Psoas muscle (tissue), 8 donors: ENCODE results near the gene CEP126. TPM values are rescaled to one million over a fixed set of nuclear protein-coding genes. Genes with fewer than 3 reads are reported as not detected.

Experiments used
- ATAC-seq, 4 donors: fragments of 200-7000 bp; cut with Tn5 transposase; one replicate each; pipeline ENCODE4 v1.9.1; 2020; ENCODE audit warnings: moderate library complexity in 3 of 4, mild to moderate bottlenecking in 2 of 4
- DNase-seq, 2 donors: peaks; one replicate each; pipeline ENCODE4 v3.0.0-alpha.2; 2020
- H3K27ac ChIP-seq: fragments of 200-600 bp; one replicate; pipeline ENCODE4 v1.8.0; 2022
- H3K27me3 ChIP-seq, 3 donors: fragments of 200-600 bp in 1 of 3; one replicate each; pipeline versions ENCODE4 v1.6.1 to v1.8.0; 2013 to 2022; ENCODE audit warnings: low read length in 2 of 3, mild to moderate bottlenecking in 2 of 3, moderate library complexity in 1 of 3; ENCODE audit not compliant: insufficient read depth in 3 of 3
- H3K36me3 ChIP-seq, 2 donors: fragments of 200-600 bp in 1 of 2; one replicate each; pipeline versions ENCODE4 v1.6.1 to v1.8.0; 2013 to 2022; ENCODE audit warnings: low read depth in 1 of 2, mild to moderate bottlenecking in 1 of 2, moderate library complexity in 1 of 2; ENCODE audit not compliant: insufficient read depth in 1 of 2
- H3K4me1 ChIP-seq: fragments of 200-600 bp; one replicate; pipeline ENCODE4 v1.8.0; 2022
- H3K4me3 ChIP-seq: fragments of 200-600 bp; one replicate; pipeline ENCODE4 v1.8.0; 2022; ENCODE audit warnings: mild to moderate bottlenecking
- H3K9me3 ChIP-seq: fragments of 200-600 bp; one replicate; pipeline ENCODE4 v1.8.0; 2022
- CTCF ChIP-seq: fragments of 200-600 bp; IDR thresholded peaks from one replicate; pipeline ENCODE4 v1.8.0; 2022; ENCODE audit warnings: antibody characterized with exemption
- WGBS, 3 donors: extraction: QIAGEN DNeasy Blood & Tissue Kit; methylation state at CpG; one replicate each; pipeline versions ENCODE4 v1.1.6 to v1.1.7; 2013; 5-methylcytosine and 5-hydroxymethylcytosine counted together
- intact Hi-C, 2 donors: fragments of 100-400 bp; cut with DNase I; formaldehyde crosslinking; loops; one replicate each; pipeline versions ENCODE4 v1.11.0 to v1.14.2; 2022
- polyA plus RNA-seq, 3 donors: library from polyadenylated mRNA; stranded (reverse); fragments of 200-250 nt; gene quantifications; one replicate each; pipeline ENCODE4 v1.2.3, GENCODE V29; 2013
- total RNA-seq, 4 donors: library from RNA; stranded (reverse); fragmentation: NEBNext Ultra II Directional in 2 of 4; extraction: Animal tissue kit (Norgen Biotek cat#: 25700) in 2 of 4; gene quantifications; one replicate each; pipeline versions ENCODE4 v1.2.1 to v1.2.4, GENCODE V29; 2021 to 2023
- donor health status: healthy with polysubstance abuse.
- donor health status: DM: no; HTN: no; CAD: no; lungs with moderate emphysema.
- donor health status: Bipolar disorder and iron deficiency.
- donor health status: healthy.
- donor health status: DM: yes; HTN: yes; CAD: no.
- donor health status: DM: no; HTN: no; CAD: no.
- donor health status: DM: no; HTN: no; CAD: no.
- donor health status: DM: yes; HTN: yes; CAD: no.

Gene CEP126
- total and polyA plus RNA-seq, 7 donors: 0.12 to 1.2 (median 0.46) TPM

- Histone ChIP-seq H3K4me3 (no peak overlapping the region), H3K36me3 (no peaks in the 10 kb centered on the region), H3K4me1 (no peaks in the 10 kb centered on the region), H3K27me3 (no peaks in the 10 kb centered on the region), H3K27ac (no peak overlapping the region), H3K9me3 (no peaks in the 10 kb centered on the region)
- intact Hi-C loops: no loop called here
- WGBS, 3 donors: 79 to 81% (median 80%) methylated on average over 1 of the region's 1 CpG
- no peak for TF ChIP-seq CTCF
- no peak for ATAC-seq
- DNase-seq: no peak
Measured at GRCh38 chr11:102036757-102037156, 121.9 kb downstream of the CEP126 start.

GRCh38 chr11:102046841-102047240 lies 132.0 kb downstream of the CEP126 start:
- Histone ChIP-seq H3K27me3 (peaks cover 0 to 19% (median 3%) of the 10 kb centered on the region in 3 donors), H3K4me1 (no peaks in the 10 kb centered on the region), H3K36me3 (no peaks in the 10 kb centered on the region), H3K4me3 (peak overlapping the region; percentile 74), H3K27ac (no peak overlapping the region), H3K9me3 (no peaks in the 10 kb centered on the region)
- 25 to 32% (median 25%) methylated on average over 4 of the region's 4 CpGs for WGBS, 3 donors
- no peak for ATAC-seq
- intact Hi-C loops: no loop called here
- DNase-seq: no peak
- TF ChIP-seq CTCF: no peak

- peaks cover 0 to 19% (median 3%) of the 10 kb centered on the region in 3 donors for H3K27me3 ChIP-seq
- ATAC-seq (peak; percentile 68 to 92 (median 82)), DNase-seq (peak; percentile 91 to 96)
- H3K27ac ChIP-seq: peak within 1 kb of the TSS; percentile 2
- no peak for TF ChIP-seq CTCF
- intact Hi-C loops: no loop called here
- no peaks in the 10 kb centered on the region for H3K36me3 ChIP-seq
- peak within 1 kb of the TSS; percentile 74 for H3K4me3 ChIP-seq
- no peaks in the 10 kb centered on the region for H3K9me3 ChIP-seq
- H3K4me1 ChIP-seq: no peaks in the 10 kb centered on the region
- WGBS, 3 donors: 1% methylated on average over 45 of the region's 45 CpGs
Measured at GRCh38 chr11:102047305-102047924, 132.6 kb downstream of the CEP126 start, which contains the start of gene CFAP300. Gene CFAP300, plus strand, starts transcription at chr11:102047437. Its CDS starts 34 bp downstream, at chr11:102047471.

Other genes with a start within 250 kb of the CEP126 start
- gene ANGPTL5, start 1.5 kb downstream of the CEP126 start, total RNA-seq: under 1 TPM in 3 of 4 donors, not detected in 1; 0.12 to 0.21 (median 0.15) TPM
- under 1 TPM; 0.03 to 0.17 (median 0.16) TPM for gene ANGPTL5, start 1.5 kb downstream of the CEP126 start, polyA plus RNA-seq
- under 1 TPM in 2 of 4 donors, not detected in 2; 0.66 to 0.86 TPM for gene CFAP300, start 132.4 kb downstream of the CEP126 start, total RNA-seq
- gene CFAP300, start 132.4 kb downstream of the CEP126 start, polyA plus RNA-seq: under 1 TPM; 0.11 to 0.22 (median 0.14) TPM
- 100 to 1,000 TPM in 2 of 4 donors, 10 to 100 TPM in 2; 28.6 to 124 (median 82.3) TPM for gene YAP1, start 195.4 kb downstream of the CEP126 start, total RNA-seq
- gene YAP1, start 195.4 kb downstream of the CEP126 start, polyA plus RNA-seq: 10 to 100 TPM; 11.5 to 42.3 (median 32.1) TPM